Medulla oblongata (tissue), 1 donor: ENCODE measurements around the gene SCUBE2.

Experiments
- DNase-seq: peaks from one replicate; pipeline ENCODE4 v3.0.0-alpha.2; 2015; ENCODE audit errors: extremely low spot score

The SCUBE2 gene

DNA sequence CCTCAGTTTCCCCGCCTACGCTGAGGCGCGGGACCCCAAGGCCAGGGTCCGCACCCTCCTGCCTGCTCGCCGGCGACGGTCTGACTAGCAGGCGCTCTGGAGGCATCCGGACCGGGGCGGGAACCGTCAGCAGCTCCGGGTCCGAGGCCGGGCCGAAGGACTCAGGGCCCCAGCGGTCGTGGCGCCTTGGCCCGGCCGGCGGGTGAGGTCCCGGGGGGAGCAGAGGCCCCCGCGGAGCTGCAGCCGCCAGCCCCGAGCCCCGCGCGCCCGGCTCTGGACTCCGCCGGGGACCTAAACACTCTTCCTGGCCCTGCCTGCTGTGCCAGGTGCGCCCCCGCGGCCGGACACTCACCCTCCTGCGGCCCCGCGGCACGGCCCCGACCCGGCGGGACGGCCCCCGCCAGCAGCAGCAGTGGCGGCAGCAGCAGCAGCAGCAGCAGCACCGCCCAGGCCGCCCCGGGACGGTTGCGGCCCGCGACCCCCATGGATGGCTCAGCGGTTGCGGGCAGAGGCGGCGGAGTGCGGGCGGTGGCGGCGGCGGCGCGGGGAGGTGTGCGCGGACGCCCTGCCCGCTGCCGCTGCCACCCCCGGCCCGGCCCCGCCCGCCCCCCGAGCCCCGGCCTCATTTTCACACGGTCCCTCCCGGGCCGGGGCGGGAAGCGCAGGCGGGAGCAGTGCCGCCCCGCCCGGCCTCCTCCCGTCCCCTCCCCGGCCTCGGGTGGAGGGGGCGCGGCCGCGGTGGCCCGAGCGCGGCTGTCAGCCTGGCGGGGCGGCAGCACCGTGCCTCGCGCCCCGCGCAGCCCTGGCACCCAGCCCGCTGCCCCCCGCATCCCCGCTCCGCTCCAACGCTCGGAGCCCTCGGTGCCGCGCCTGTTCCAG, at the start of gene SCUBE2:
SCUBE2 (minus strand) TSS at position 556 of the 879 bp plus-strand sequence; CDS start at position 485, 71 bp downstream.
- DNase-seq, result no peak

DNA sequence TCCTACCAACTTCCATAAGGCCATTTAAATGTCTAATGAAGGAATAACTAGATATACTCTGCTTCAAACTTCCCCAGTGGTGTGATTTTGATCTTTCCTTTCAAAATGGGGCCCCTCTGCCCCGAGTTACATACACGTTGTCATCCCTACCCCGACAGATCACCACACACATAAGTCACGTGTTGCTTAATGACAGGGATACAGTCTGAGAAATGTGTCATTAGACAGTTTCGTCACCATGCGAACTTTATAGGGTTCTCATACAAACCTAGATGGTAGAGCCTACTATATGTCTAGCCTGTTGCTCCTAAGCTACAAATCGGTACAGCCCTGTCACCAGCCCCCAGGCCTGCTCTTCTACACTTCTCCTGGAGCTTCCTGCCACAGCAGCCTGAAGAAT, 49.8 kb upstream of the SCUBE2 start:
- no peak for DNase-seq

DNA sequence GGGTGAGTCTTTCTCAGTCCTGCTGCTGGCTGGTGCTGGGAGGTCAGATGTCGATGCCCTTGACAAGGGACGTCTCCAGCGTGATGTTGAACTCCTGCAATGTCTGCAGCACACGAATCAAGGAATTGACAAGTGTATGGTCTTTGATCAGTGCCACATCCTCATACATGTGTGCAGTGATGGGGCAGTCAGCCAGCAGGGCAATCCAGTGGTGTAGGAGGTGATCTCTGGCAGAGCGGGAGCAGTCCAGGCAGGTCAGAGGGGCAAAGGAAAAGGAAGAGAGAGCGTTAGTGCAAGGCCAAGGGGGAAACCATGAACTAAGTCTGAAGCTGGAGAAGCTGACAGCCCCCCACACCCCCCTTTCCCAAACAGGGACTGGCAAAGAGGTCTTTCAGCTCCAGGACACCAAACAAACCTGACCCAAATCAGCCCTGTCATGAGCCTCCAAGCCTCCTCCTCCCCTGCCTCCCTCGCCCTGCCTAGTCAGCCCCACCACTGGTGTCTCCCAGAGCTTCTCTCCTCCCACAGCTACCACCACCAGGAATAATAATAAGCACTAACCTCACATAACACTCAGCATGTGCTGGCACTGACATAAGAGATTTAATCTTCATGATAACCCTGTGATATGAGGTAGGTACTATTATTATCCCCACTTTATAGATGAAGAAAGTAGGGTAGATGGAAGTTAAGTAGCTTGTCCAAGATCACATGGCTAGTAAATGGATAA, 48.4 kb upstream of the SCUBE2 start:
- no peak for DNase-seq

DNA sequence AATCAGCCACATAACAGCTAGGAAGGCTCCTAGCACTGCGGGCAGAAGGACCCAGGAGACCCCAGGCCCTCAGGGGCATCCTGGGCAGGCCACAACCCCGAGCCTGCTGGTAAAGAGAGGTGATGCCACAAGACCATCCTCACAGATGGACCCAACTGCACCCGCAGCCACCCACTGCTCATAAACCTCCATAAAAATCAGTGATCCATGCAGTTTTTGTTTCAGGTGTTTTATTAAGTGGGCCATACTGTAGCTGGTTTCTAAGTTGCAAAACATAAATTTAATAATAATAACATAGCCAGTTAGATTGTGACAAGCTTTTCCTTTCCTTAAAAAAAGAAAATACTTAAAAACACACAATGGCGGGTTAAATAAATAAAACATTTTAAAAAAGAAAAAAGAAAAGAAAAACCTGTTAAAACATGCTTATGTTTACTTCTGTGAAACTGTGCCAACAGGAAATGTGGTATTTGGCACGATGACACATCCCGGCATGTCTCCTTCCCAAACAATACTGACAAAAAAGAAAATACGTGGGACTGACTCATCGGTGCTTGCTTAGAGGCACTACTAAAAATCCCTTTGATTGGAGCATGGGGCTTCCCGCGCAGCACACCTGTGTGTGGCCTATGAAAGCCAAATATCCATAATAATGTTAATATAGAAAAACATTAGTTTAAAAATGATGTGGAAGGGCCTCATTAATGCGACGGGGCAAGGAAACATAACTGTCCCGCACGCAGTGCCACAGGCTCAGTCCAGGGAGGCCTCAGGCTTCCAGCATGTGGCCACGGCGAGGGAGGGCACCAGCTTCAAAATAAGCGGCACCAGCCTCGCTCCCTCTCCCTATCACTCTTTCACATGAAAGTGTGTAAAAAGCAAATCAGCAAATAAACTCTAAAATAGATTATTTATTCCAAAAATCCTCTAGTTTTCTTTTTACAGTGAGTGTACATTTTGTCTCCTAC, 47.5 kb upstream of the SCUBE2 start:
- DNase-seq, result no peak

DNA sequence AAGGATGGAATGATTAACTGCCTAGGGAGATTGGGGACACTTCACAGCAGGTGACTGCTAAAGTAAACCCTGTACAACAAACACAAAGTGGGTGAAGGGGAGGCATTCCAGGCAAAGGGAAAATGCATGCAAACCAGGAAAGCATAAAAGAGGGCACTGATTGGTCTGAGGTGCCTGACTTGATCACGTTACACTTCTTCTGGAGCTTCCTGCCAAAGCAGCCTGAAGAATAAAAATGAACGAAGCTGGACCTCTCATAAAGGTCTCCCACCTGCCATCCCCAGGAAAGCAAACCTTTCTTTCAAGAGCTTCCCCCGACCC, 46.7 kb upstream of the SCUBE2 start:
- DNase-seq, result no peak

DNA sequence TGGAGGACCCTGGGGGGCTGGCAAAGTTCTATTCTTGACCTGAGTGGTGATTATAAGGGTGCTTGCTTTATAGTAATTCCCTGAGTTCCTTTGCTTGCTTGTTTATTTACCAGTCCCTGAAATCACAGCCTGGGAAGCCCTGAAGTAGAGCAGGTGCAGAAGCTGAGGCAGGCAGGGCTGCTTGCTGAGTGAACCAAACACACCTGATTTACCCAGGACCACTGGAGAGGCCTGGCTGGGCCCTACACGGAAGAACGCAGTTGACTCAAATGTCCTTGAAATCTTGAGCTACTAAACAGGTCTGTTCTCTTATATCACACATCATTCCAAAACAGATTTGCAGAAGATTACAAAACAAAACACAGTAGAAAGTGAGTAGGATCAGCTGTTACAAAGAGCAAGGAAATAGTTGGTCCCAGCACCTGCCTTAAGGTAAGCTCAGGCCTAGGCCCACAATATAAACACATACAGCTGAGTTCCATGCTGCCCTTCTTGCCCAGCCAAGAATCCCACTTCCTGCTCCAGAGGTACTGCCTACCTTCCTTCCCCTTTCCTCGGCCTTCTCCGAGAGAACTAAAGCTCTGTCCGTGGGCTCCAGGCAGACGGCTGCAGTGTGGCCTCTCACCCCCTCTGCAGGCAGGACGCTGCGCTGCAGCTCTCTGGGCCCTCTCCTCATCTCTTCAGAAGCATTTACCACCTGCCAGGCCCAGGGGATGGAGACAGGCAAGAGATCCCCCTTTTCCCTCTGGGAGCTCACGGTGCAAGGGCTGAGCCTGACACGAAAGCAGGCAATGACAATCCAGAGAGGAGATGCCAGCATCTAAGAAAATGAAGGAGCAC, 46.1 kb upstream of the SCUBE2 start:
- DNase-seq, result peak; percentile 85

DNA sequence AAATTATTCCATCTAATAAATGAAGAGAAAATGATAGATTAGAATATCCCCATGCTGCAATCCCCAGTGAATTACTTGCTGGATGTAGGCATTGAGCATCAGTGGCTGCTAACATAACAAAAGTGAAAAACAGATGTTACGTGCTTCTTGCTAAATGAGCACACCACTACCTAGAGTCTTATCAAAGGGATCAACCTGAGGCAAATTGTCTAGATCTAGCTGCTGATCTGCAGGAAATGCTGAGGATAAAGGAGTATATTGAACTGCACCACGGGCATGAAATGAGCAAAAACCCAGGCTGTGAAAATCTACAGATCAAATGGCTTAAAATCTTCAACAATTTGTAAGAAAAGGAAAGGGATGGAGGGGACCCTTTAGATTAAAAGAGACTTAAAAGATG, 45.3 kb upstream of the SCUBE2 start:
- no peak for DNase-seq

DNA sequence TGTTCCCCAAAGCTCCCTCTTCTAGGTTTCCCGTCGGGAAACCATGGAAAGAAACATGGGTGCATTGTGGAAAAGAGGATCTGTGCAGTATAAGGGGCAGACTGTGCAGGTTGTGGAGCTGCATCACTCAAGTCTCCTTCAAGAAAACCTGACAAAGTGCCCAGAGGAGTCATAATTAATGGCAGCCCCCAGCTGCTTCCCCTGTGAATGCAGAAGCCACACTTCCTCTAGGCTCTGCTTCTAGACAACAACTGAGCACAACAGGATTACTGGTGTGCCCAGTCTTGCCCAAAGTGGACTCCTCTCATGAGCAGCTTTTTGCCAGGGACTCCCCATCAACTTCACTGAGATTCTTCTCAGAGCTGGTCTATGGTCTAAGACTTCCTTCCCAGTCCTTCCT, 42.6 kb upstream of the SCUBE2 start:
- DNase-seq, result no peak

DNA sequence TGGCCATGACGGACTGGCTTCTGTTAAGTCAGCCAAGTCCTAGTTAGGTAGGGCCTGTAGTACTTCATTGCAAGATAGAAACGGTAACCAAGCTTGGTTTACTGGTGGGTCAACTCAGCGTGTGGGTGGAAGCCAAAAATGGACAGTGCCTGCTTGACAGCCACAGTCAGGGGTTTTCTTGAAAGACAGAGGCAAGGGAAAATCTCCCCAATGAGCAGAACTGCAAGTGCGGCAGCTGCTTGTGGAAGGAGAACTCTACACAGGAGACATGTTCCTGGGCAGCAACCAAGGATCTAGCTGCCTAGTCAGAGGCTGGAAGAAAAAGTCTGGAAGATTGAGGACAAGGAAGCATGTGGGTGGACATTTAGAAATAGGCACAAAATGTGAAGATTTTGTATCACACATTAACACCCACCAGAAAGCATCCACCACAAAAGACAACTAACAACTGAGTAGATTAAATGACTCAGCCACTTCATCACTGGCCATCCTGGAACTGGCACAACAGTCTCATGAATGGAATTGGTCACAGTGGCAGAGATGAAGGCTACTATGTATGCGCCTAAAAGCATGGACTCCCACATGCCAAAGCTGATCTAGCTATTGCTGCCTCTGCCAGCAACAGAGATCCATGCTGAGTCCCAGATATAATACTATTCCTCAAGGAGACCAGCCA, 40.9 kb upstream of the SCUBE2 start:
- DNase-seq, result no peak

DNA sequence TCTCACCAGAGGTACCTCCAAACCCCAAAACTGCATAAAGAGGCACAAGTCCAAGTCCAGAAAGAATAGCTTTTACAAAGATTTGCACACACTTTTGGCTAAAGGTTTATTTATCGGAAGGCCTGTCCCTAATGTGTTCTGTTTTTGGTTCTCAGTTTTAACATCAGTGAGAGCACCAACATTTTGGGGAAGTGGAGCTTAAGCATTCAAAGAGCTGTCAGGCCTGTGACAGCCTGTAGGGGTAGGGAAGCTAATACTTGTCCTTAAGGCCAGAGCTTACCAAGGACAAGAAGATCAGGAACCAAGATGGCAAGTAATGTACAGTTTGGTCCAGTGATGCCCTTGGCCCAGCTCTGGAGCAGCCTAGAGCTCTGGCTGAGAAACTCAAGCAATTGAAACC, 38.9 kb upstream of the SCUBE2 start:
- peak; percentile 42 for DNase-seq

DNA sequence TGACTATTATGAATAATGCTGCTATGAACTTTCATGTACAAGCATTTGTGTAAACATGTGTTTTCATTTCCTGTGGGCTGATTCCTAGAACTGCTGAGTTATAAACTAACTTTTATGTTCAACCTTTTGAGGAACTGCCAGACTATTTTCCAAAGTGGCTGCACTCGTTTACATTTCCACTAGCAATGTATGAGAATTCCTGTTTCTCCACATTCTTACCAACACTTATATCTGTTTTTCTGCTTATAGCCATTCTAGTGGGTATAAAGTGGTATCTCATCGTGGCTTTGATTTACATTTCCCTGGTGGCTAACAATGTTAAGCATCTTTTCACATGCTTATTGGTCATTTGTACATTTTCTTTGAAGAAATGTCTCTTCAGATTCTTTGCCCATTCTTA, 35.2 kb upstream of the SCUBE2 start:
- DNase-seq, result no peak

DNA sequence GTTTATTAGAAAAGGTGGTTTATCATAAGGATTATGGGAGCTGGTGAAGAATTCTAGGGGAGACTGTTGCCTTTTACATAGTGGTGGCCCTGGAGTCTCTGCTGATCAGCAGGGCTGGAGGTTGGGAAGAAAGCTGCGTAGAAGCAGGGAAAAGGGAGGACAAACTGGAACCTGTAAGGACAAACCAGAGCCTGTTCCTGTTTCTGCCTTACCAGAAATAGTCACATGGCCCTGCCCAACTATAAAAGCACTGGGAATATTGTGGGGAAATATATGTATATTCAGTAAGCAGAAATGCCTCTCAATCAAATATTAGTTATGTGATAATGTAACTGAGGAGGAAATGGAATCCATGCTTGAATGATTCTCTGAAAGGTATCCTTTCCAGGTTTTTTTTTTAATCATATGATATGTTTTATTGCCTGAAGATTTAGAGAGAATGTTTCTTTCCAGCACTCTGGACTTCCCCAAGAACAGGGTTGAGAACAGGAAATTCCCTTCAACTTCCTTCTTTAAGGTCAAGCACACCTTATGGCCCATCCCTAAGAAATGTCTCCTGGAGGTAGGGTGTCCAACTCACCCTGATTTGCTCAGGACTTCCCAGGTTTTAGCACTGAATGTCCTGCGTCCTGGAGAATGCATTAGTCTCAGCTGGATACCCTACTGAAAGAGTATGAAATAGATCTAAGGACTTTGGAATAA, 33.9 kb upstream of the SCUBE2 start:
- DNase-seq, result no peak

DNA sequence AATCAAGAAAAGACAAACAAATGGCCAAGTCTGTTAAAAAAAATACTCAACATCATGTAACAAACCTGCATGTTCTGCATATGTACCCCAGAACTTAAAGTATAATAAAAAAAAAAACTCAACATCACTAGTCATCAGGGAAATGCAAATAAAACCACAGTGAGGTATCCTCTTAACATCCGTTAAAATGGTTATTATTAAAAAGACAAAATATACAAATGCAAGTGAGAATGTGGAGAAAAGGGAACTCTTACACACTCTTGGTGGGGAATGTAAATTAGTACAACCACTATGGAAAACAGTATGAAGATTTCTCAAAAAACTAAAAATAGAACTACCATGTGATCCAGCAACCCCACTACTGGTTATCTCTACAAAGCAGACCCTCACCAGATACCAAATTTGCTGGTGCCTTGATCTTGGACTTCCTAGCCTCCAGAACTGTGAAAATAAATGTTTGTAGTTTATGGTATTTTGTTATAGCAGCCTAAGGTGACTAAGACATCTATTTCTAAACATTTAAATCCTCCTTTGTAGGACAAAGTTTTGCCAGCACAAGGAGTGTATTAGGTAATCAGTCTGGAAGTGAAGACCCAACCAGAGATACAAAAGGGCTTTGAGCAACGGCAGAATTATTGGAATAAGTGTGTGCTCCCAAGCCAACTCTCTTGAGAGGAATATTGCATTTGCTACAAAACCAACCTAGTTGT, 32.4 kb upstream of the SCUBE2 start:
- DNase-seq, result no peak

DNA sequence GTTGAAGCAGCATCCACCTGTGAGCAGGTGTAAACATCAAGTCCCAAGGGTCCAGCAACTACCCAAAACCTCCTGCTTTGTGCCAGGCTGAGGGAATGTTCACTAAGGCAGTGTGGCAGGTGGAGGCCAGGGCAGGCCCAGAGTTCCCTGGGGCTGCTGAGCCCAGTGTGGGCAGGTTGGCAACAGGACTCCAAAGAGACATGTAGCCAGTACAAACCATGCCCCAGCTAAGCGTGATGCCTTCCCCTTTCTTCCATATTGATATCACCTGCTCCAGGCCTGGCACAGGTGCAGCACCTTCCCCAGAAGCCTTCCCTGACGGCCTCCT, 30.0 kb upstream of the SCUBE2 start:
- no peak for DNase-seq

DNA sequence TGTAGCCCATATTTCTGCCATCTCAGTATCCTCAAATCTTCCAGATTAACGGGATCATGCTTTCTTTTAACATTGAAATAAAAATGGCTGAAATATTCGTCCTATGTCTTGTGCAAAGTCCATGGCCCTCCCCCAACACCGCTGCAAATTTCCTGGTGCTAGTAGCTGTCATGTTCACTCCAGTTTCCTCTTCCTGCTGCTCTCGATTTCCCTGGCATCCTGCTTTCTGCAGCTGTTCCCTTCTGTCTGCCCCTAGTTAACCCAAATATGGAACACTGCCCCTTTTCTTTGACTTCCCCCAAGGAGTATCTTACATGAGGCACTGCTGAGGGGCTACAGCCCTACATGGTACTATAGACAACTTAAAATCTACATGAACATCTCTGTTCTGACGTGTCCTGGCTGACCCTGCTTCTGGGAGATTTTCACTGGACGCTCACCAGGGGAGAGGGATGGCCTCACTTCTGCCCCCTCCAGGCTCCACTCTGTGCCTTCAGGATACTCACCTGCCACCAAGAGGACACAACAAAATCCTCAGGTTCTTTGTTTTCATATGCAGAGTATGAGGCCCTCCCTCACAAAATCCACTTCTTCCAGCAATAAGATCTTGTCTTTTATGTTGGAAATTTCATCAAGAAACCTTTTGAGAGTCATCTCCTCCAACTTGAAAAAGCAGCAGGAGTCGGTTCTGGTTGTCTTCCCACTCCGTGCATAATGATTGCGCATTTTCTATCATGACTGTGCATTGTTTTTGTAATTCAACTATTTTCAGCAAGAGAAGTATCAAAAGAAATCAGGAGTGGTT, 29.5 kb upstream of the SCUBE2 start:
- DNase-seq, result no peak

DNA sequence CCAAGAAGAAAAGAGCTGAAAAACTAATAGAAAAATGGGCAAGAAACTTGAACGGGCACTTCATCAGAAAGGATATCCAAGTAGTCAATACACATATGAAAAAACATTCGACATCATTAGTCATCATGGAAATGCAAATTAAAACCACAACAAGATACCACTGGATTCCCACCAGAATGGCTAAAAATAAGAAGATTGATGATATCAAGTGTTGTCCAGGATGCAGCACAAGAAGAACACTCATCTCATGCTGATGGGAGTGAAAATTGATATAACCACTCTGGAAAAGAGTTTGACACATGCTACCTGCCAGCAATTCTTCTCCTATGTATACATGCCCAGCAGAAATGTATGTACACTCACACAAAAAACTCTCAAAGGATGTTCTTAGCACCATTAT, 26.9 kb upstream of the SCUBE2 start:
- DNase-seq, result no peak

DNA sequence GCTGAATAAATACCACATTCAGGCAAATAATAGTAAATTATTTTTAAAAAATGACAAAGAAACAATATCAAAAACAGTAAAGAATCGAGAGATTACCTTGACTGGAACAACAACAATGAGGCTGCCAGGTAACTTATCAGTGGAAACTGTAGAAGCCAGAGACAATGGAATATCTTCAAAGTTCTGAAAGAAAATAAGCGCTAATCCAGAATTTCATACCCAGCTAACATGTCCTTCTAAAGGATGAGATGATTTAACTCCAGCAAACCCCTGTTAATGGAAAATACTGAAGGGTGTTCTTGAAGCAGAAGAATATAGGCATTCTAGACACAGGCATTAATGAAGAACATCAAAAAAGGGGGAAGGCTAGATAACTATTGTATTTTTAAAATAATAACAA, 20.7 kb upstream of the SCUBE2 start:
- DNase-seq, result no peak

DNA sequence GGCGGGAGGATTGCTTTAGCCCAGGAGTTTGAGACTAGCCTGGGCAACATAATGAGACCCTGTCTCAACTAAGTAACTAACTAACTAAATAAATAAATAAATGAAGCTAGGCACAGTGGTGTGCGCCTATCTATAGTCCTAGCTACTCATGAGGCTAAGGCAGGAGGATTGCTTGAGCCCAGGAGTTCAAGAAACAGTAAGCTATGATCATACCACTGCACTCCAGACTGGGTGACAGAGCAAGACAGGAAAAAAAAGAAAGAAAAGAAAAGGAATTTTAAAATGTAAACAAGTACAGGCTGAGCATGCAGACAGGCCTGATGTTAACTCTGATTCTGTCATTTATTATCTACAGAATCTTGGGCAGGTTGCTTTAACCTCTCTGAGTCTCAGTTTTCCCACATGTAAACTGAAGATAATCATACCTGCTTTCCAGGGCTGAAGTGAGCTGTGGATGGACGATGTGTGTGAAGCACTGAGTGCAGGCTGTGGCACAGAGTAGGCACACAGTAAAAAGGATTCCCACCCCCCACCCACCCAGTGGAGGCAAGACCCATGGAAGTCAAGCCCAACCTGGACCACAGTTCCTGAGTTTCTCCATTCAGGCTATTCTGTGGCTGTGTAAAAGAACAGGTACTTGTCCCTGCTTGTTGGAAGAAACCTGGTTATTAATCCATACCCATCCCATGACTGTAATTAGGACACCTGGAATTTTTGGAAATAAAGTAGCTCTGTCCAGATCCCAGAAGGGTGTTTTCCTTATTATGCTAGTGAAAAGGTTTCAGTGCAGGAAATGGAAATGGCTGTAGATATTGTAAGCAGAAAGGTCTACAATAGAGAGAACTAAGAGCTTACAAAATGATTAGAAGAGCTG, 18.7 kb upstream of the SCUBE2 start:
- no peak for DNase-seq
